Muscle layer of colon (tissue), 2 donors: ENCODE results near the gene OTUD7B.
"Not testable (repeated sequence)": the region's sequence is repeated elsewhere in the genome, so short reads cannot be mapped to it uniquely, and the experiment has no call there.

Experiments
- H3K27ac ChIP-seq: one replicate; pipeline ENCODE4 v1.7.0; 2013; ENCODE audit warnings: low read depth, mild to moderate bottlenecking, low read length, moderate library complexity
- H3K27me3 ChIP-seq, 2 donors: one replicate each; pipeline ENCODE4 v1.7.0; 2013; ENCODE audit warnings: low read length in 2 of 2, mild to moderate bottlenecking in 2 of 2; ENCODE audit not compliant: insufficient read depth in 2 of 2, control insufficient read depth in 1 of 2
- H3K36me3 ChIP-seq: one replicate; pipeline ENCODE4 v1.7.0; 2013; ENCODE audit warnings: mild to moderate bottlenecking, low read length; ENCODE audit not compliant: insufficient read depth
- H3K4me1 ChIP-seq: one replicate; pipeline ENCODE4 v1.7.0; 2013; ENCODE audit warnings: mild to moderate bottlenecking, low read length; ENCODE audit not compliant: insufficient read depth
- H3K4me3 ChIP-seq, 2 donors: one replicate each; pipeline ENCODE4 v1.7.0; 2013; ENCODE audit warnings: low read length in 2 of 2, low read depth in 1 of 2, mild to moderate bottlenecking in 1 of 2, moderate library complexity in 1 of 2
- H3K9ac ChIP-seq: one replicate; pipeline ENCODE4 v1.7.0; 2013; ENCODE audit warnings: low read length
- H3K9me3 ChIP-seq: one replicate; pipeline ENCODE4 v1.7.0; 2013; ENCODE audit warnings: mild to moderate bottlenecking, low read length
- donor health status: abdominal sarcoma.
- donor health status: Adenocarcinoma of cecum.

The OTUD7B gene

DNA sequence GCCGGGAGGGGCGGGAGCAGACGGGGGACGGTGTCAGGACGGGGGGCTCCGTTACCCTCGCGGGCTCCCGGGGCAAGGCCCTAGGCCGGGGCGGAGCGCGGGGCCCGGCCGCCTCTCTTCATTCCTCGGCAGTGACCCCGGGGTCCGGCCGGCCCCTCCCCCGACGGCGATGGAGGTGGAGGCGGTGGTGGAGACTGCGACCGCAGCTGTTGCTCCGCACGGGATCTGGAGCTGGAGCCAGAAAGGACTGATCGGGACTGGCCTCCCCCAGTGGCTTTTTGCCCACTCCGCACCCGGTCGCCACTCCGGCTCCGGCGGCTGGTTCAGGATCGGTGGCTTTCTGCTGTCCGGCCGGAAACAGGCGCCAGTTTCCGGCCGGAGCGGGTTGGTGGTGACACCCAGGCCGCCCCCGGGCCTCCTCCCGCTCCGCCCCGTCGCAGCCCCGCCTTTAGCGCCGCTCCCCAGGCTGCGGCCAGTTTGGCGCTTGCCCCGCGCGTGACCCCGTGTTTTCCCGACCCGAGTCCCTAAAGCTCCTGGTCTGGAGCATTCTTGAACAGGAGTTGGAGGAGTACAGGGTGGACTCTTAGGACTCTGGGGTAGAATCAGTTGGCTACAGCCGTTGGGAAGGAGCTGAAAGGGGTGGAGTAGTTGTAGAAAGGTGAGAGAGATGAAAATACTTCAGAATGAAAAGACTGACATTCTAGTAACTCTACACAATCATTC lies at the start of gene OTUD7B:
OTUD7B (minus strand) TSS at position 334 of the 723 bp plus-strand sequence. CDS start 33,216 bp downstream, outside the sequence.
- H3K9ac ChIP-seq, result peak within 1 kb of the TSS; percentile 97
- peaks cover 5% of the 10 kb centered on the region for H3K36me3 ChIP-seq
- peaks cover 34% of the 10 kb centered on the region for H3K4me1 ChIP-seq
- no peaks in the 10 kb centered on the region for H3K27me3 ChIP-seq
- no peaks in the 10 kb centered on the region for H3K9me3 ChIP-seq
- H3K4me3 ChIP-seq, result peak within 1 kb of the TSS; percentile 80 to 95
- H3K27ac ChIP-seq, result peak within 1 kb of the TSS; percentile 62

DNA sequence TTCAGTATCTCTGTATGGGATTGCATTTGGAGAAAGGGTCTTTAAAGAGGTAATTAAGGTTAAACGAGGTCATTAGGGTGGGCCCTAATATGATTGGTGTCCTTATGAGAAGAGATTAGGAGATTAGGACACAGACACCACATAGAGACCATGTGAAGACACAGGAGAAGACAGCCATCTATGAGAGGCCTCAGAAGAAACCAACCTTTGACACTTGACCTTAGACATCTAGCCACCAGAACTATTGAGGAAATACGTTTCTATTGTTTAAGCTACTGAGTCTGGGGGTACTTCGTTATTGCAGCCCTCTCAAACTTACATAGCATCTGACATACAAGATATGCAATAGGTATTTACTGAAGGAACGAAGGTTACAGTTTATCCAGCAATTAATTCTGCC lies 49.7 kb upstream of the OTUD7B start:
- Histone ChIP-seq H3K27me3 (no peaks in the 10 kb centered on the region), H3K36me3 (no peaks in the 10 kb centered on the region), H3K4me1 (peaks cover 7% of the 10 kb centered on the region), H3K9ac (no peak overlapping the region), H3K4me3 (no peak overlapping the region), H3K27ac (no peak overlapping the region), H3K9me3 (no peaks in the 10 kb centered on the region)

DNA sequence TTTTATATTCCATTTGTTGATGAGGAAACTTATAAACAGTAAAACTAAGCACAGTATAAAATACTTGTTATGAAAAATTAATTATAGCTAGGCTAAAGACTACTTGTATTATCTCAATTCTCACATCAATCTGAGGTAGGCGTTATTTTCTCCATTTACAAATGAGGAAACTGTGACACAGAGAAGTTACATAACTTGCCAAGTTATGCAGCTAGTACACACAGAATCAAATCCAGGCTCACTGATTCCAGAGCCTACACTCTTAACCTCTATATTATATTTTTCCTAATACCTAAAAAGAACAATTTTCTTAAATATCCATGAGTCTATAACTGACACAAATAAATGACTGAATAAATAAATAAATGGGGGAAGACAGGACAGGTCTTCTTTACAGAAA lies 45.9 kb upstream of the OTUD7B start:
- Histone ChIP-seq H3K4me1 (peaks cover under 1% of the 10 kb centered on the region), H3K9ac (no peak overlapping the region)

DNA sequence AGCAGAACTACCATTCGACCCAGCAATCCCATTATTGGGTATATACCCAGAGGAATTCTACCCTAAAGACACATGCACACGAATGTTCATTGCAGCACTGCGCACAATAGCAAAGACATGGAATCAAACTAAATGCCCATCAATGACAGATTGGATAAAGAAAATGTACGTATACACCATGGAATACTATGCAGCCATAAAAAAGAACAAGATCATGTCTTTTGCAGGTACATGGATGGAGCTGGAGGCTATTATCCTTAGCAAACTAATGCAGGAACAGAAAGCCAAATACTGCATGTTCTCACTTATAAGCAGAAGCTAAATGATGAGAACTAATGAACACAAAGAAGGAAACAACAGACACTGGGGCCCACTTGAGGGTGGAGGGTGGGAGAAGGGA lies 45.0 kb upstream of the OTUD7B start:
- H3K9ac ChIP-seq, H3K36me3 ChIP-seq: not testable (repeated sequence)

More for the DNA sequence above, 45.9 kb upstream of the OTUD7B start:
- no peak overlapping the region for H3K27ac ChIP-seq
- H3K9me3 ChIP-seq, result no peaks in the 10 kb centered on the region
- H3K27me3 ChIP-seq, result no peaks in the 10 kb centered on the region
- no peak overlapping the region for H3K4me3 ChIP-seq
- H3K36me3 ChIP-seq, result no peaks in the 10 kb centered on the region

DNA sequence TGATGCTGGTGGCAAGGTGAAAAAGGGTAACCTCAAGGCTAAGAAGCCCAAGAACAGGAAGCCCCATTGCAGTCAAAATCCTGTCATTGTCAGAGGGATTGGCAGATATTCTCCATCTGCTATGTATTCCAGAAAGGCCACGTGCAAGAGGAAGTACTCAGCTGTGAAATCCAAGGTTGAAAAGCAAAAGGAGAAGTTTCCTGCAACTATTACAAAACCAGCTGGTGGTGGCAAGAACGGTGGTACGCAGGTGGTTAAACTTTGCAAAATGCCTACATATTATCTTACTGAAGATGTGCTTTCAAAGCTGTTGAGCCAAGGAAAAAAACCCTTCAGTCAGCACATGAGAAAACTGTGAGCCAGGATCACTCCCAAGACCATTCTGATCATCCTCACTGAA lies 43.4 kb upstream of the OTUD7B start:
- Histone ChIP-seq H3K27ac (no peak overlapping the region), H3K4me3 (no peak overlapping the region), H3K4me1 (no peaks in the 10 kb centered on the region), H3K36me3 (no peaks in the 10 kb centered on the region), H3K9me3 (no peaks in the 10 kb centered on the region), H3K27me3 (no peaks in the 10 kb centered on the region), H3K9ac (no peak overlapping the region)

More for the DNA sequence above, 45.0 kb upstream of the OTUD7B start:
- H3K27ac ChIP-seq, H3K4me3 ChIP-seq, H3K27me3 ChIP-seq, H3K9me3 ChIP-seq, H3K4me1 ChIP-seq: not testable (repeated sequence)

DNA sequence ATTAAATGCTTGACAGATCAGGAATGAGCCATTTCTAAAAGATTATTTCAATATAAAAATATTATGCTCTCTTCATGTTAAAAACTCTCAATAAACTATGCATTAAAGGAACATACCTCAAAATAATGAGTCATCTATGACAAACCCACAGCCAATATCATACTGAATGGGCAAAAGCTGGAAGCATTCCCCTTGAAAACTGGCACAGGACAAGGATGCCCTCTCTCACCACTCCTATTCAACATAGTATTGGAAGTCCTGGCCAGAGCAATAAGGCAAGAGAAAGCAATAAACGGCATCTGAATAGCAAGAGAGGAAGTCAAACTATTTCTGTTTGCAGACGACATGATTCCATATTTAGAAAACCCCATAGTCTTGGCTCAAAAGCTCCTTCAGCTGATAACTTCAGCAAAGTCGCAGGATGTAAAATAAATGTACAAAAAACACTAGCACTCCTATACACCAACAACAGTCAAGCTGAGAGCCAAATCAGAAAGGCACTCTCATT lies 41.4 kb upstream of the OTUD7B start:
- H3K9ac ChIP-seq, H3K27me3 ChIP-seq, H3K36me3 ChIP-seq, H3K4me3 ChIP-seq, H3K4me1 ChIP-seq, H3K27ac ChIP-seq, H3K9me3 ChIP-seq: not testable (repeated sequence)

DNA sequence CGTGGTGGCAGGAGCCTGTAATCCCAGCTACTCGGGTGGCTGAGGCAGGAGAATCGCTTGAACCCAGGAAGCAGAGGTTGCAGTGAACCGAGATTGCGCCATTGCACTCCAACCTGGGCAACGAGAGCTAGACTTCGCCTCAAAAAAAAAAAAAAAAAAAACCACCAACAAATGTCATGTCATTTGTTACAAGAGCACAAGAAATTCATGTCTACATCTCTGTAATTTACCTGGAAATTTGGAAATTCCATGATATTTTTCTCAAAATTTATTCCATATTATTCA lies 40.5 kb upstream of the OTUD7B start:
- no peak overlapping the region for H3K27ac ChIP-seq
- no peaks in the 10 kb centered on the region for H3K4me1 ChIP-seq
- H3K36me3 ChIP-seq, result no peaks in the 10 kb centered on the region
- no peaks in the 10 kb centered on the region for H3K9me3 ChIP-seq
- H3K27me3 ChIP-seq, result no peaks in the 10 kb centered on the region
- no peak overlapping the region for H3K9ac ChIP-seq
- no peak overlapping the region for H3K4me3 ChIP-seq

DNA sequence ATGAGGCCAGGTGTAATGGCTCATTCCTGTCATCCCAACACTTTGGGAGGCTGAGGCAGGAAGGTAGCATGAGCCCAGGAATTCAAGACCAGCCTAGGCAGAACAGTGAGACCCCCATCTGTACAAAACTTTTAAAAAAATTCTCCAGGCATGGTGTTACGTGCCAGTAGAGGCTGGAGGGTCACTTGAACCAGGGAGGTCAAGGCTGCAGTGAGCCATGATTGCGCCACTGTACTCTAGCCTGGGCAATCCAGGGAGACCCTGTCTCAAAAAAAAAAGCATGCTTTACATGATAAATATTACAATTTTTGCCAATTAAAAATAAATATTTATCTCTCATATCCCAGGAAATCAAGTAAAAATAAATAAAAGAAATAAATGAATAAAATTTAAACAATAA lies 39.4 kb upstream of the OTUD7B start:
- H3K9me3 ChIP-seq, result no peaks in the 10 kb centered on the region
- no peaks in the 10 kb centered on the region for H3K4me1 ChIP-seq
- no peak overlapping the region for H3K9ac ChIP-seq
- H3K27me3 ChIP-seq, result no peaks in the 10 kb centered on the region
- no peaks in the 10 kb centered on the region for H3K36me3 ChIP-seq
- H3K4me3 ChIP-seq, result no peak overlapping the region
- no peak overlapping the region for H3K27ac ChIP-seq

DNA sequence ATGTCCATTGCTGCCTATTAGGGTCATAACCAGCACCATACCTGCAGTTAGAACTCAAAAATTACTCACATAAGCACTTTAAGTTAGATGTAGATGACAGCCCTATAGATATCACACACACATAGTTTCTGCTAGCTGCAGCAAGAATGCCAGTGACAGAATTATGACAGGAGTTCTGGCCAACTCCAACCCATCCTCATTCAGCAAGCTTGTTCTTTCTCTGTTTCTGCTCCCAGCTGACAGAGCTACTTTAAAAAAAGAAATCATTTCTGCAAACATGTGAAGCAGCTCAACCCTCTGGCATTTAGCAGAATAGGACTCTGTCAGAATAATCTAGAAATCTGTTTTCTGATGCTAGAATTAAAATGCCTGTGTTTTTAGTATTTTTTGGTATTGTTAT lies 23.8 kb upstream of the OTUD7B start:
- no peak overlapping the region for H3K9ac ChIP-seq
- no peak overlapping the region for H3K27ac ChIP-seq
- H3K9me3 ChIP-seq, result no peaks in the 10 kb centered on the region
- no peaks in the 10 kb centered on the region for H3K27me3 ChIP-seq
- H3K4me3 ChIP-seq, result no peak overlapping the region
- H3K4me1 ChIP-seq, result no peaks in the 10 kb centered on the region
- no peaks in the 10 kb centered on the region for H3K36me3 ChIP-seq

DNA sequence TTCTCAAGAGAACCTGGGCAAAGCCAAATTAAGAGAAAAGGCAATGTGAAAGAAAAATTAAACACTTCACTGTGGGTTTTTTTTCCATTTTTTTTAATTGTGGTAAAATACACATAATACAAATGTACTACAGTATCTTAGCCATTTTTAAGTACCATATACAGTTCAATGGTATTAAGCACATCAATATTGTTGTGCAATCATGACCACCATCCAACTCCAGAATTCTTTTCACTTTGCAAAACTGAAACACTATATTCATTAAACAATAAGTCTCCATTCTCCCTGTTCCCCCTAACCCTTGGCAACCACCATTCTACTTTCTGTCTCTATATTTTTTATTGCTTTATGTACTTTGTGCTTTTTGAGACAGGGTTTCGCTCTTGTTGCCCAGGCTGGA lies 17.8 kb upstream of the OTUD7B start:
- H3K9ac ChIP-seq, result no peak overlapping the region
- no peaks in the 10 kb centered on the region for H3K4me1 ChIP-seq
- H3K9me3 ChIP-seq, result no peaks in the 10 kb centered on the region
- H3K36me3 ChIP-seq, result no peaks in the 10 kb centered on the region
- H3K27me3 ChIP-seq, result no peaks in the 10 kb centered on the region
- no peak overlapping the region for H3K4me3 ChIP-seq
- H3K27ac ChIP-seq, result no peak overlapping the region

DNA sequence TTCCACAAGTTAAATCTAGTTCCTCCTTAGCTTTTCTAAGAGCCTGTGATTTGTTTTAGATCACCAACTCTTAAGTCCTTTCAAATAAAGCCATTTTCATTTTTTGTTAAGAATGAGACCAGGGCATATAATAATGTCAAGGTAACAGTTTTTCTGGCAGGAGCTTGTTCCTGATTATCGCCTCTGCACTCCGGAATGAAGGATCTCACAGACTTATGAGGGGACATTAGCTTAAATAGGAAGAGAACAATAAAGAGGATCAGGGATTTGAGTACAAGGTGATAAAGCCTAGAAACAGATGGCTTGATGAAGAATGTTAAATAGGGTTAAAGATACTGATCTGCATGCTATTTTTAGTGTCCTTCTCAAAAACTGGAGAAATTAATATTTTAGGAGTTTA lies 13.6 kb upstream of the OTUD7B start:
- Histone ChIP-seq H3K36me3 (no peaks in the 10 kb centered on the region), H3K27me3 (no peaks in the 10 kb centered on the region), H3K4me1 (no peaks in the 10 kb centered on the region), H3K27ac (no peak overlapping the region), H3K4me3 (no peak overlapping the region), H3K9me3 (no peaks in the 10 kb centered on the region), H3K9ac (no peak overlapping the region)

DNA sequence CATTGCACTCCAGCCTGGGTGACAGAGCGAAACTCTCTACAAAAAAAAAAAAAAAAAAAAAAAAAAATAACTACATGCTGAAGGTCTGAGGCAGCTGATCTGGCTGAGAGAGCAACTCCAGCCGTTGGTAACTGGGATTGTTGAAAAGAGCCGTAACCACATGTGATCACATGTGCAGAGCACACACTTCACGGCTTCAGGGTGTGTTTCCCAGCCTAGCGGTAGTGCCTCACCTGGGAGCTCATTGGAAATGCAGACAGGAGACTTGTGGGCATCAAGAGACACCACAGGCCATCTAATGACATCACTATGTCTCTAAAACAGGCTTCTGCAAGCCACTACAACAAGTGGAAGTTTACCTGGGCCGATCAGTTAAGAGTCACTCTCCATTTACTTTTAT lies 11.8 kb upstream of the OTUD7B start:
- H3K4me3 ChIP-seq, result no peak overlapping the region
- no peak overlapping the region for H3K27ac ChIP-seq
- H3K27me3 ChIP-seq, result no peaks in the 10 kb centered on the region
- H3K9me3 ChIP-seq, result no peaks in the 10 kb centered on the region
- no peaks in the 10 kb centered on the region for H3K36me3 ChIP-seq
- no peaks in the 10 kb centered on the region for H3K4me1 ChIP-seq
- H3K9ac ChIP-seq, result no peak overlapping the region
